KG1 (cell line): ENCODE measurements around the gene ATP8A2.
"Not testable (repeated sequence)": the region's sequence is repeated elsewhere in the genome, so short reads cannot be mapped to it uniquely, and the experiment has no call there.

Experiments used
- DNase-seq: peaks from one replicate; lab custom pipeline; 2025; lab: John Stamatoyannopoulos, UW

ATP8A2 gene

GRCh38 chr13:25811506-25811905 lies 439.7 kb downstream of the ATP8A2 start:
- no peak for DNase-seq

- DNase-seq = no peak
Observed at GRCh38 chr13:25816239-25816638, 444.5 kb downstream of the ATP8A2 start.

- no peak for DNase-seq
Observed at GRCh38 chr13:25819856-25820530, 448.2 kb downstream of the ATP8A2 start.

- DNase-seq = no peak
Observed at GRCh38 chr13:25821776-25822175, 450.0 kb downstream of the ATP8A2 start.

GRCh38 chr13:25827221-25827620 lies 455.4 kb downstream of the ATP8A2 start:
- DNase-seq = not testable (repeated sequence)

- DNase-seq = no peak
Observed at GRCh38 chr13:25827831-25828465, 456.2 kb downstream of the ATP8A2 start.

- DNase-seq = no peak
Observed at GRCh38 chr13:25833761-25834160, 462.0 kb downstream of the ATP8A2 start.

GRCh38 chr13:25836574-25837336 lies 465.0 kb downstream of the ATP8A2 start:
- no peak for DNase-seq

GRCh38 chr13:25839371-25839770 lies 467.6 kb downstream of the ATP8A2 start:
- no peak for DNase-seq

- no peak for DNase-seq
Observed at GRCh38 chr13:25840261-25840660, 468.5 kb downstream of the ATP8A2 start.

- DNase-seq = no peak
Observed at GRCh38 chr13:25840931-25841330, 469.2 kb downstream of the ATP8A2 start.

- no peak for DNase-seq
Observed at GRCh38 chr13:25843692-25844091, 471.9 kb downstream of the ATP8A2 start.

- no peak for DNase-seq
Observed at GRCh38 chr13:25844559-25845434, 473.0 kb downstream of the ATP8A2 start.

- DNase-seq = no peak
Observed at GRCh38 chr13:25846222-25846984, 474.6 kb downstream of the ATP8A2 start.

- no peak for DNase-seq
Observed at GRCh38 chr13:25847145-25847544, 475.4 kb downstream of the ATP8A2 start.

GRCh38 chr13:25847635-25848626 lies 476.2 kb downstream of the ATP8A2 start:
- DNase-seq = no peak

- DNase-seq = no peak
Observed at GRCh38 chr13:25848812-25849745, 477.3 kb downstream of the ATP8A2 start.

- no peak for DNase-seq
Observed at GRCh38 chr13:25857830-25858229, 486.1 kb downstream of the ATP8A2 start.

- no peak for DNase-seq
Observed at GRCh38 chr13:25859528-25859927, 487.8 kb downstream of the ATP8A2 start.
